GM06990 (cell line): Measurements from ENCODE around the gene TENT4B.

ENCODE experiments used
- DNase-seq: peaks from one replicate; pipeline ENCODE4 v3.0.0-alpha.2; 2011; ENCODE audit not compliant: insufficient read length; ENCODE audit errors: extremely low read depth
- H3K27me3 ChIP-seq: replicated peaks from 2 replicates; pipeline ENCODE4 v1.6.0; 2011; ENCODE audit warnings: low read length; ENCODE audit not compliant: control insufficient read depth, insufficient read depth
- H3K36me3 ChIP-seq: 2 replicates; pipeline ENCODE4 v1.5.1; 2011; ENCODE audit warnings: low read length; ENCODE audit not compliant: control insufficient read depth, insufficient read depth
- H3K4me3 ChIP-seq: replicated peaks from 2 replicates; pipeline ENCODE4 v1.5.1; 2011; ENCODE audit warnings: low read depth, mild to moderate bottlenecking, control low read depth, low read length
- TF ChIP-seq, protein P1 (sequence below): IDR thresholded peaks from 2 replicates; pipeline ENCODE4 v1.5.1; 2011; ENCODE audit warnings: low read length, control low read depth, mild to moderate bottlenecking, inconsistent platforms; ENCODE audit not compliant: insufficient read depth, poor library complexity, severe bottlenecking

Gene TENT4B

DNA sequence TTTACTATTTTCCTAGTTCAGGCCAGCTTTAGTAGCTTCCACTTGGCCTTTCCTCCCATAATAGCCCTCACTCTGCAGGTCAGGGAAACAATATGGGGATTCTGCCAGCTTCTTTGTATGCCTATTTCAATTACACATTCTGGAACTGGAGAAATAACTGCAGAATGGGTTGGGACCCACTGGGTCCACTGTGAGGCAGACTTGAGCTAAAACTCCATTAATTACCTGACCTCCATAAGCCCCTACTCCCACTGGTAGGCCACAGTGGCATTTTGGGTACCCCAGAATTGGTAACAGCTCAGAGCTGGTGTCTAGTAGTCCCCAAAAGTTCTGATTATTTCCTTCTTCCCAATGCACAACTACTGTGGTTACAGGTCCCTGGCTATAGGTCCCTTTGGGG lies 16.7 kb upstream of the TENT4B start:
- no peaks in the 10 kb centered on the region for H3K27me3 ChIP-seq
- H3K4me3 ChIP-seq, result no peak overlapping the region
- H3K36me3 ChIP-seq, result no peaks in the 10 kb centered on the region
- no peak for DNase-seq
- TF ChIP-seq, protein P1, sequence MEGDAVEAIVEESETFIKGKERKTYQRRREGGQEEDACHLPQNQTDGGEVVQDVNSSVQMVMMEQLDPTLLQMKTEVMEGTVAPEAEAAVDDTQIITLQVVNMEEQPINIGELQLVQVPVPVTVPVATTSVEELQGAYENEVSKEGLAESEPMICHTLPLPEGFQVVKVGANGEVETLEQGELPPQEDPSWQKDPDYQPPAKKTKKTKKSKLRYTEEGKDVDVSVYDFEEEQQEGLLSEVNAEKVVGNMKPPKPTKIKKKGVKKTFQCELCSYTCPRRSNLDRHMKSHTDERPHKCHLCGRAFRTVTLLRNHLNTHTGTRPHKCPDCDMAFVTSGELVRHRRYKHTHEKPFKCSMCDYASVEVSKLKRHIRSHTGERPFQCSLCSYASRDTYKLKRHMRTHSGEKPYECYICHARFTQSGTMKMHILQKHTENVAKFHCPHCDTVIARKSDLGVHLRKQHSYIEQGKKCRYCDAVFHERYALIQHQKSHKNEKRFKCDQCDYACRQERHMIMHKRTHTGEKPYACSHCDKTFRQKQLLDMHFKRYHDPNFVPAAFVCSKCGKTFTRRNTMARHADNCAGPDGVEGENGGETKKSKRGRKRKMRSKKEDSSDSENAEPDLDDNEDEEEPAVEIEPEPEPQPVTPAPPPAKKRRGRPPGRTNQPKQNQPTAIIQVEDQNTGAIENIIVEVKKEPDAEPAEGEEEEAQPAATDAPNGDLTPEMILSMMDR, result peak; percentile 39

GRCh38 chr16:50137268-50137667 lies 15.8 kb upstream of the TENT4B start:
- no peak overlapping the region for H3K4me3 ChIP-seq
- TF ChIP-seq, protein P1, result no peak

DNA sequence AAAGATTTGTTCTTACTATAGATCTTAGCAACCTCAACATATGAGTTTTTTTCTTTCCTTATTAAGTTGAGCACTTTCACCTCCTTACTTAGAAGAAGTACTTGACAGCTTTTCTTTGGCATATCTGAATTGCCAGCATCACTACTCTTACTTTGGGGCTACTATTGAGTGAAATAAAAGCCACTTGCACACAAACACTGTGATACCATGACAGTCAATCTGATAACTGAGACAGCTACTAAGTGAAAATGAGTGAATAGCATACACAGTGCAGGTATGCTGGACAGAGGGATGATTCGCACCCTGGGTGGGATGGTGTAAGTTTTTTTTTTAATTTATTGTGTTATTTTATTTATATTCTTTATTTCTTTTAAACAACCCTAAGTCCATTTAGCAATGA lies 13.5 kb upstream of the TENT4B start:
- DNase-seq, result no peak
- H3K36me3 ChIP-seq, result no peaks in the 10 kb centered on the region
- TF ChIP-seq, protein P1, result no peak
- H3K4me3 ChIP-seq, result no peak overlapping the region
- no peaks in the 10 kb centered on the region for H3K27me3 ChIP-seq

More at GRCh38 chr16:50137268-50137667, 15.8 kb upstream of the TENT4B start:
- Histone ChIP-seq H3K36me3 (no peaks in the 10 kb centered on the region), H3K27me3 (no peaks in the 10 kb centered on the region)
- no peak for DNase-seq

- no peak for DNase-seq
Measured at GRCh38 chr16:50144211-50144610, 8.9 kb upstream of the TENT4B start.

DNA sequence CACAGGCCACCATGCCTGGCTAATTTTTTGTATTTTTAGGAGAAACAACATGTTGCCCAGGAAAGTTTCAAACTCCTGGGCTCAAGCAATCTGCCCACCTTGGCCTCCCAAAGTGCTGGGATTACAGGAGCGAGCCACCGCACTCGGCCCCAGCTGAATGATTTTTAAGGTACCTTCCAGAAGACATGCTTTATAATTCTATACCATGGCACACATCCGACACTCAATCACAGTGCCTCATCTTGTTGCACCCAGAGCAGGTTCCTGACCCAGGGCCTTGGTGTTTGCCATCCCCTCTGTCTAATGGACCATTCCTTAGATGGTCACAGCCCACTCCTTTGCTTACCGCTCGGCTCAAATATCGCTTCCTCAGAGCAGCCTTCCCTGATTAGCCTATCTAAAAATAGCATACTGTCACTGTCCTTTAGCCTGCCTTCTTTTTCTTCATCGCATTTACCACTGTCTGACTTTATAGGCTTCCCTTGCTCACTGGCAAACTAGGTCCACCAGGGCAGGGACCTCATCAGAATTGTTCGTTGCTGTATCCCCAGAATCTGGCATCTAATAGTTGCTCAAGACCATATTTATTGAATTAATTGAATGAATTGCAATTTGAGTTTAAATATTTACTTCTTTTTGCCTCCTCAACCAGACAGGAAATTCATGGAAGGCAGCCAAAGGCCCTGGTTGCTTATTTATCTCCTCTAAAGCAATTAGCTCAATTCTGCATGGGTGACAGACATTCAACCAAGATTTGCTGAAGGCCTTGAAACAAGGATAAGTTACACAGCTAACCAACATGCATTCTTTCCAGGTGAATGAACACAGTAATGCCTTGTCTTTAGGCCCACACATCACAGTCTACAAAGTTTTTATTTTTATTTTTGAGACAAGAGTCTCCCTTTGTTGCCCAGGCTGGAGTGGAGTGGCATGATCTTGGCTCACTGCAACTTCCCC lies 6.3 kb upstream of the TENT4B start:
- DNase-seq, result no peak
- no peaks in the 10 kb centered on the region for H3K27me3 ChIP-seq
- no peaks in the 10 kb centered on the region for H3K36me3 ChIP-seq
- TF ChIP-seq, protein P1, result no peak
- no peak overlapping the region for H3K4me3 ChIP-seq

More at GRCh38 chr16:50144211-50144610, 8.9 kb upstream of the TENT4B start:
- Histone ChIP-seq H3K36me3 (no peaks in the 10 kb centered on the region), H3K4me3 (no peak overlapping the region), H3K27me3 (no peaks in the 10 kb centered on the region)
- TF ChIP-seq, protein P1, result no peak
